Measurements from ENCODE around the gene ACADL.

DNA sequence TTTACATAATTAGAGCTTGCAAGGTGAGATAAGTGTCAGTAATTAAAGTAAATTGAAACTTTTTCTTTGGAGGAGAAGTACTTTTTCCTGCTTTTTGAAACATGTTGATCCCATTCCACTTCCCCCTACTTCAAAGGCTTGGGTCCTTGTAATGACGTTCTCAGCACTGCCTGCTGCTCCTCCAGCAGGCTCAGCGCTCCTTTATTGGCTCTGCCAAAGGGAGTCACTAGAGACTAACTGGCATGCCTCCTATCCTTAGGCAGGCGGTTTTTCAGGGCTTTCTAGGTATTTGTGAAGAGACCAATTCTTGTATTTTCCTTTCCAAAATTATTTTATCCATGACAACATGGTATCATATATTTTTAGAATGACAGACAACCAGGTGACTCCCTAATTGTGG is 43.9 kb upstream of the ACADL start:
- TF ChIP-seq POLR2A (IDR thresholded peaks at IDR 0.05; ENCODE audit: low read depth, low read length) (no peak), POLR2AphosphoS5 (IDR thresholded peaks at IDR 0.05; ENCODE audit: low read depth, low read length) (no peak), SPI1 (IDR thresholded peaks at IDR 0.05; ENCODE audit: low read depth, low read length) (no peak), TAF1 (IDR thresholded peaks at IDR 0.05; ENCODE audit: low read depth, low read length) (no peak)

Data from GM12891 (cell line).